Measurements from ENCODE around the gene ATF1.
"Not testable (repeated sequence)": the region's sequence is repeated elsewhere in the genome, so short reads cannot be mapped to it uniquely, and the experiment has no call there.

ATF1 gene

GRCh38 chr12:50751948-50752721 is 11.8 kb upstream of the ATF1 start:
- FAIRE-seq, result no peak
- DNase-seq (ENCODE audit: insufficient read length, low spot score), result no peak

DNA sequence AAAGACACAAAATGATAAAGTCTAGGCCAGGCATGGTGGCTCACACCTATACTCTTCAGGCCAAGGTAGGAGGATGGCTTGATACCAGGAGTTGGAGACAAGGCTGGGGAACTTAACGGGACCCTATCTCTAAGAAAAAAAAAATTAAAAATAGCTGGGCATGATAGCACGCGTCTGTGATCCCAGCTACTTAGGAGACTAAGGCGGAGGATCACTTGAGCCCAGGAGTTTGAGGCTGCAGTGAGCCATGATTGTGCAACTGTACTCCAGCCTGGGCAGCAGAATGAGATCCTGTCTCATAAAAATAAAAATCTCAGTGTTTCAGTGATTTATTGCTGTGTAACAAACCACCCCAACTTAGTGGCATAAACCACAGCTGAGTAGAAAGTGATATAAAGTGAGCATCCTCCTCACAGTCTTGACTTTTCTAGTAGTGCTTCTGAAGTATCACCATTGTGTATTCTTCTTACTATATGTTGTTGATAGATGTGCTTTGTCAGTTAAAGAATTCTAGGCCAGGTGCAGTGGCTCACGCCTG is 10.6 kb upstream of the ATF1 start:
- FAIRE-seq, result no peak

GRCh38 chr12:50764286-50765094 is 589 bp downstream of the ATF1 start:
- no peak for FAIRE-seq
- peak; percentile 41 for DNase-seq (ENCODE audit: insufficient read length, low spot score)

More for the DNA sequence above, 10.6 kb upstream of the ATF1 start:
- DNase-seq (ENCODE audit: insufficient read length, low spot score), result no peak

DNA sequence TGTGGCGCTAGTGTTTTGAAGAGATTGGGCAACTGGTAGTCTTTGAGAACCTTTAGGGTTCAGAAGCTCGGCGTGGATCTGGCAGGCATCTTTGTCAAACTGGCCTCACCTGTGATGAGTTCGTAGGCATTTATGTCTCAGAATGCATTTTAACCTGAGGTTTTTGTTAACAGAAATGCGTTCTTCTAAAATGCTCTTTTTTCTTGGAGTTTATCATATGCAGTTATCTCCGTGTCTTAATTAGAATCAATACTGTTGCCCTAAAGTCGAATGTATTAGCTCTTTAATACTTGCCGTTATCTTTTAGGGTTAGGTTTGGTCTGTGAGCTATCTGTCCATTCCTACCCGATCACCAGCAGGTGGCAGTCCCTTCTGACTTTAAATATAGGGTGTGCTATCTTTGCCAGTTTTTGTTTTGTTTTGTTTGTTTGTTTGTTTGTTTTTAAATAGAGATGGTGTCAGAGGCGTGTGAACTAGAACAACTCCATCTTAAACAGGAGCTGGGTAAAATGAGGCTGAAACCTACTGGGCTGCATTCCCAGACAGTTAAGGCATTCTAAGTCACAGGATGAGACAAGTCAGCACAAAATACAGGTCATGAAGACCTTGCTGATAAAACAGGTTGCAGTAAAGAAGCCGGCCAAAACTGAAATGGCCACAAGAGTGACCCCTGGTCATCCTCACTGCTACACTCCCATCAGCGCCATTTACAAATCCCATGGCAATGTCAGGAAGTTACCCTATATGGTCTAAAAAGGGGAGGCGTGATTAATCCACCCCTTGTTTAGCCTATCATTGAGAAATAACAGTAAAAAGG is 1.4 kb downstream of the ATF1 start:
- DNase-seq (ENCODE audit: insufficient read length, low spot score) (peak; percentile 58), FAIRE-seq (no peak)

GRCh38 chr12:50768391-50768790 is 4.5 kb downstream of the ATF1 start:
- DNase-seq (ENCODE audit: insufficient read length, low spot score) (no peak), FAIRE-seq (no peak)

DNA sequence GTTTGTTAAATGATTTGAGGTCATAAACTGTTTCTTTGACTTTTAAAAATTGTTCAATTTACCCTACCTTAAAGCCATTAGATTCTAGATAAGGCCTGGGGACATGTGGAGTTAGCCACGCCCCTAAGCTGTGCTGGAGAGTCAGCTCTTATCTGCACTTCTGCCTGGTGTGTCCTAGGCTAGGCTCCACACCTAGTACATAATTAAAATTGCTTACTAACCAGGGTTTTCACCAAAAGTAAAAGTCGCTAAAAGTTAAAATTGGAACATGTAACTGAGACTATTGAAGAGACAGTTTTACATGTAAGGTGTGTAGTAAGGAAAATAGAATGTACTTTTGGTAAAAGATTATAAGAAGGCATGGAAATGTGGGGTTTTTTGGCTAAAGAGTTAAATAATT is 4.9 kb downstream of the ATF1 start:
- not testable (repeated sequence) for DNase-seq (ENCODE audit: insufficient read length, low spot score); FAIRE-seq

- no peak for FAIRE-seq
- DNase-seq (ENCODE audit: insufficient read length, low spot score), result no peak
Measured at GRCh38 chr12:50771409-50771808, 7.5 kb downstream of the ATF1 start.

DNA sequence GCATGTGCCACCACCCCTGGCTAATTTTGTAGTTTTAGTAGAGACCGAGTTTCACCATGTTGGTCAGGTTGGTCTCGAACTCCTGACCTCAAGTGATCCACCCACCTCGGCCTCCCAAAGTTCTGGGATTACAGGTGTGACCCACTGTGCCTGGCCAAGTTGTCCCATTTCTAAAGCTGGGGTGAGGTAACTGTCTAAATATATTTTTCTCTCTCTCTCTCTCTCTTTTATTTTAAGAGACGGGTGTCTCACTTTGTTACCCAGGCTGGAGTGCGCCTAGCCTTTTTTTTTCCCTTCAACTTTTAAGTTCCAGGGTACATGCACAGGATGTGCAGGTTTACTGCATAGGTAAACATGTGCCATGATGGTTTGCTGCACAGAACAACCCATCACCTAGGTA is 8.6 kb downstream of the ATF1 start:
- DNase-seq (ENCODE audit: insufficient read length, low spot score) (no peak), FAIRE-seq (no peak)

- FAIRE-seq (no peak), DNase-seq (ENCODE audit: insufficient read length, low spot score) (no peak)
Measured at GRCh38 chr12:50772877-50773276, 9.0 kb downstream of the ATF1 start.

DNA sequence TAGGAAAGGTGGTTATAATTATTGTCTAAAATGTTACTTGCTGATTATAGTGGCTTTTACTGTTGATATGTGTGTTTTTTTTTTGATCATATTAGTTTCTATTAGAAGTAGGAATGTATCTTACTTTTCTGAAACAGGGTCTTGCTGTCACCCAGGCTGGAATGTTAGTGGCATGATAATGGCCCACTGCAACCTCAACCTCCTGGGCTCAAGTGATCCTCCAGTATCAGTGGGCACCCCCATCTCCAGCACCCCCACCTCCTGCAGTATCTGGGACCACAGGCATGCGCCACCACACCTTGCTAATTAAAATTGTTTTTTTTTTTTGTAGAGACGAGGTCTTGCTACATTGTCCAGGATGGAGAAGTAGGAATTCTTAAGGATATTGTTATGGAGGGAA is 11.3 kb downstream of the ATF1 start:
- DNase-seq (ENCODE audit: insufficient read length, low spot score) (no peak), FAIRE-seq (no peak)

DNA sequence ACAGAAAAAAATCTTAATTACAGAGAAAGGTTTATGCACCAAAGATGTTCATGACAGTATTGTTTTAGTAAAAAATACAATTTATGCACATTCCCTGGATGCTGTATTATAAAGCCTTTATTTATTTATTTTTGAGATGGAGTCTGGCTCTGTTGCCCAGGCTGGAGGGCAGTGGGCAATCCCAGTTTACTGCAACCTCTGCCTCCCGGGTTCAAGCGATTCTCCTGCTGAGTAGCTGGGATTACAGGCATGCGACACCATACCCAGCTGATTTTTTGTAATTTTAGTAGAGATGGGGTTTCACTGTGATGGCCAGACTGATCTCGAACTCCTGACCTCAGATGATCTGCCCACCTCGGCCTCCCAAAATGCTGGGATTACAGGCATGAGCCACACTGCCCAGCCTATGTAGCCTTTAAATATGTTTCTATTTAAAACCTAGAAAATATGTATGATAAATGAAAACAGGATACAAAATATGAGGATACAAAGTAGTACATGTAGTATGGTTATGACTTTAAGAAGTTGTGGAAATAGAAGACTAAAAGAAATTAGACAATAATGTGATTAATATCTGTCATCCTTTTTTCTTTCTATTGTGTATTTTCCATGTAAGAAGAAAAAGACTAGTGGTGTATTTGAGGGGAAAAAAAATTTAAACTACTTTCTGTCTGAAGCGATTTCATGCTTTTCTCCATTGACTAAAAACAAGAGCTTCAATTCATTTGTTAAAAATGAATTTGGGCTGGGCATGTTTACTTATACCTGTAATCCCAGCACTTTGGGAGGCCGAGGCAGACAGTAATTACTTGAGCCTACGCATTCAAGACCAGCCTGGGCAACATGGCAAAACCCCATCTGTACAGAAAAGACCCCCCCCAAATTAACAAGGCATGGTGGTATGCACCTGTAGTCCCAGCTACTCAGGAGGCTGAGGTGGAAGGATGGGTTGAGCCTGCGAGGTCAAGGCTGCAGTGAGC is 13.1 kb downstream of the ATF1 start:
- FAIRE-seq, result no peak
- no peak for DNase-seq (ENCODE audit: insufficient read length, low spot score)

- DNase-seq (ENCODE audit: insufficient read length, low spot score) (no peak), FAIRE-seq (no peak)
Measured at GRCh38 chr12:50778663-50779590, 15.0 kb downstream of the ATF1 start.

- DNase-seq (ENCODE audit: insufficient read length, low spot score), result no peak
- no peak for FAIRE-seq
Measured at GRCh38 chr12:50780013-50780412, 16.1 kb downstream of the ATF1 start.

- no peak for DNase-seq (ENCODE audit: insufficient read length, low spot score)
- no peak for FAIRE-seq
Measured at GRCh38 chr12:50784501-50784900, 20.6 kb downstream of the ATF1 start.

- DNase-seq (ENCODE audit: insufficient read length, low spot score) (no peak), FAIRE-seq (no peak)
Measured at GRCh38 chr12:50785406-50786001, 21.6 kb downstream of the ATF1 start.

- DNase-seq (ENCODE audit: insufficient read length, low spot score) (peak; percentile 83), FAIRE-seq (no peak)
Measured at GRCh38 chr12:50786498-50787231, 22.8 kb downstream of the ATF1 start.

- DNase-seq (ENCODE audit: insufficient read length, low spot score) (no peak), FAIRE-seq (no peak)
Measured at GRCh38 chr12:50787618-50788017, 23.7 kb downstream of the ATF1 start.

DNA sequence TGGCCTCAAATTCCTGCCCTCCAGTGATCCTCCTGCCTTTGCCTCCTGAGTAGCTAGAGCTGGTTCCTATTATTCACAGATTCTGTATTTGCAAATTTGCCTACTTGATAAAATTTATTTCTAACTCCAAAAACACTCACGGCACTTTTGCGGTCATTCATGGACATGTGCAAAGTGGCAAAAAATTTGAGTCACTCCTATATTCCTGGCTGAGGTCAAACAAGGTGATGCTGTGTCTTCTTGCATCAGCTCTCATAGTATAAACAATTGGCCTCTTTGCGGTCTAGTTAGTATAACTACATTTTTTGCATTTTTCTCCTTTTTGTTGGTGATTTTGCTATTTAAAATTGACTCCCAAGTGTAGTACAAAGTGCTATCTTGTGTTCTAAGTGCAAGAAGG is 24.7 kb downstream of the ATF1 start:
- FAIRE-seq, result peak; percentile 40
- DNase-seq (ENCODE audit: insufficient read length, low spot score), result peak; percentile 39

All from HTR-8/SVneo (cell line).